Loucy (cell line): ENCODE measurements around the gene CYP4F22.
"Not testable (repeated sequence)": the region's sequence is repeated elsewhere in the genome, so short reads cannot be mapped to it uniquely, and the experiment has no call there.

Experiments
- H2AFZ ChIP-seq: fragments of 200-600 bp; sonication (generic); 2 replicates; pipeline ENCODE4 v1.6.0; 2016; ENCODE audit warnings: antibody characterized with exemption, mild to moderate bottlenecking, low read length, moderate library complexity
- H3F3A ChIP-seq: fragments of 200-600 bp; 2 replicates; pipeline ENCODE4 v1.6.0; 2016; ENCODE audit warnings: antibody characterized with exemption, low read depth, mild to moderate bottlenecking
- H3K27me3 ChIP-seq: fragments of 200-600 bp; sonication (generic); 2 replicates; pipeline ENCODE4 v1.6.1; 2014; ENCODE audit warnings: low read length, mild to moderate bottlenecking; ENCODE audit not compliant: insufficient read depth, poor library complexity, severe bottlenecking
- H3K36me3 ChIP-seq: fragments of 200-600 bp; sonication (generic); 2 replicates; pipeline ENCODE4 v1.6.1; 2016; ENCODE audit warnings: low read length; ENCODE audit not compliant: insufficient read depth
- H3K4me1 ChIP-seq: fragments of 200-600 bp; sonication (generic); 2 replicates; pipeline ENCODE4 v1.5.1; 2014; ENCODE audit warnings: low read length, mild to moderate bottlenecking; ENCODE audit not compliant: insufficient read depth, poor library complexity, severe bottlenecking
- H3K4me2 ChIP-seq: fragments of 200-600 bp; sonication (generic); 2 replicates; pipeline ENCODE4 v1.6.0; 2014; ENCODE audit warnings: antibody characterized with exemption, low read length, low read depth, mild to moderate bottlenecking; ENCODE audit not compliant: poor library complexity, severe bottlenecking
- H3K4me3 ChIP-seq: fragments of 200-600 bp; sonication (generic); 2 replicates; pipeline ENCODE4 v1.5.1; 2014; ENCODE audit warnings: low read length, mild to moderate bottlenecking, mixed read lengths; ENCODE audit not compliant: poor library complexity, severe bottlenecking
- H3K79me2 ChIP-seq: fragments of 200-600 bp; sonication (generic); 2 replicates; pipeline ENCODE4 v1.6.1; 2014; ENCODE audit warnings: low read length; ENCODE audit not compliant: insufficient read depth
- H3K9ac ChIP-seq: fragments of 200-600 bp; sonication (generic); 2 replicates; pipeline ENCODE4 v1.6.0; 2014; ENCODE audit warnings: mild to moderate bottlenecking, low read depth, low read length, moderate library complexity; ENCODE audit not compliant: poor library complexity, severe bottlenecking
- H3K9me2 ChIP-seq: fragments of 200-600 bp; sonication (generic); replicated peaks from 2 replicates; pipeline ENCODE4 v1.6.1; 2016; ENCODE audit warnings: low read depth, low read length, mixed read lengths
- H3K9me3 ChIP-seq: fragments of 200-600 bp; sonication (generic); 2 replicates; pipeline ENCODE4 v1.6.1; 2014; ENCODE audit warnings: mild to moderate bottlenecking, antibody characterized with exemption, low read length, low read depth; ENCODE audit not compliant: insufficient read depth
- H4K20me1 ChIP-seq: fragments of 200-600 bp; sonication (generic); 2 replicates; pipeline ENCODE4 v1.6.0; 2014; ENCODE audit warnings: antibody characterized with exemption, low read length, mild to moderate bottlenecking; ENCODE audit not compliant: insufficient read depth, poor library complexity, severe bottlenecking
- CTCF ChIP-seq: fragments of 200-600 bp; sonication (generic); conservative IDR thresholded peaks from 2 replicates; pipeline ENCODE4 v1.5.1; 2014; ENCODE audit warnings: mild to moderate bottlenecking, antibody characterized with exemption, low read length
- EZH2phosphoT487 ChIP-seq: fragments of 200-600 bp; IDR thresholded peaks from 2 replicates; pipeline ENCODE4 v1.6.1; 2018; ENCODE audit warnings: antibody characterized with exemption, mild to moderate bottlenecking, moderate library complexity, borderline replicate concordance

CYP4F22 gene

DNA sequence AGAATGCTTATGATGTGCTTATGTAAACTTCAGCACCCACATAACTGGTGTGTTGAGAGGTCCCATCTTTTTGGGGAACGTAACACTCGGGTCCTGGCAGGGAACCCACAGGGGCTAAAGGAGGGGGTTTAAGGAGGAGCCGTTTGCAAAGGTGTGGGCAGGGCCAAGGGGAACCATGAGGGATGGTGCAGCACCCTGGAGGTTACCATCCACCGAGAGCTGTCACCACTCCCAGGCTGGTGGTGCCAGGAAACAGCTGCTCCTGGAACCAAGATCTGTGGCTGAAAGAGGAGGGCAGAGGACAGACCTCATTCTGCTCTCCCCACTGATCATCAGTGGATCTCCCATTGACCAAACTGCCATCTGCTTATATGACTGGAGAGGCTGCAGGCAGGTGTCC, 83.5 kb downstream of the CYP4F22 start:
- H3F3A ChIP-seq = no peaks in the 10 kb centered on the region
- no peaks in the 10 kb centered on the region for H3K27me3 ChIP-seq
- TF ChIP-seq EZH2phosphoT487 (no peak), CTCF (no peak)
- no peaks in the 10 kb centered on the region for H3K9me2 ChIP-seq
- no peak overlapping the region for H3K4me3 ChIP-seq
- no peaks in the 10 kb centered on the region for H3K9me3 ChIP-seq
- H3K4me2 ChIP-seq = no peak overlapping the region
- H4K20me1 ChIP-seq = no peaks in the 10 kb centered on the region
- no peak overlapping the region for H2AFZ ChIP-seq
- H3K79me2 ChIP-seq = no peaks in the 10 kb centered on the region
- H3K9ac ChIP-seq = no peak overlapping the region
- H3K4me1 ChIP-seq = no peaks in the 10 kb centered on the region
- H3K36me3 ChIP-seq = no peaks in the 10 kb centered on the region

DNA sequence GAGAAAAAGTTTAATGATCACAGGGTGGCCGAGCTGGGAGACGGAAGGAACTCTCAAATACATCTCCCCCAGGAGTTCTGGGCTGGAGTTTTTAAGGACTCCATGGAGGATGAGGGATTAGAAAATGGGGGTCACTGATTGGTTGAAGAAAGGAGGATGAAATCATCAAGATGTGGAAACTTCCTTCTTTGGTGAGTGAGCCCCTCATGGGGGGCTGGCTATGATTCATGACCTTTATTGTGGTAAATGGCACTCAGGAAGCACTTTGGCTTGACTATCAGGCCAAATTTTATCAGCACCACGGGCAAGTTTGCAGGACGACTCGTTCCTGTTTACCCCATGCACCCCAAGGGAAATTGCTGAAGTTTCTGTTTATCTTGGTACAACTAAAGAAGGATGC, 84.2 kb downstream of the CYP4F22 start:
- not testable (repeated sequence) for H3K36me3 ChIP-seq, H3K4me1 ChIP-seq, H3K4me2 ChIP-seq, H4K20me1 ChIP-seq, H3K27me3 ChIP-seq, H2AFZ ChIP-seq, H3K9ac ChIP-seq, H3K79me2 ChIP-seq, H3F3A ChIP-seq, H3K9me2 ChIP-seq, H3K4me3 ChIP-seq, H3K9me3 ChIP-seq

DNA sequence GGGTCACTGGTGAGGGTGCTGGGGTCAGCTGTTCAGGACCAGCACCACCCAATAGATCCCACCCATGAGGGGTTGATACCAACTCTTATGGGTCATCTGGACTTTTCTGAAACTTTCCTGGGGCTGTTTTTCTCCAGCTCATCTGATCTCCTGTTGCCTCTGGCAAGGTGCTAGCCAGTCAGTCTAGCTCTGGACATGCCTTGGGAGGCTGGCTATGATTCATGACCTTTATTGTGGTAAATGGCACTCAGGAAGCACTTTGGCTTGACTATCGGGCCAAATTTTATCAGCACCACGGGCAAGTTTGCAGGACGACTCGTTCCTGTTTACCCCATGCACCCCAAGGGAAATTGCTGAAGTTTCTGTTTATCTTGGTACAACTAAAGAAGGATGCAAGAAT, 85.4 kb downstream of the CYP4F22 start:
- not testable (repeated sequence) for H3K9me2 ChIP-seq, H3K4me3 ChIP-seq, H3K9me3 ChIP-seq, H3F3A ChIP-seq, H2AFZ ChIP-seq, H4K20me1 ChIP-seq, H3K4me1 ChIP-seq, H3K27me3 ChIP-seq, H3K79me2 ChIP-seq, H3K4me2 ChIP-seq, H3K36me3 ChIP-seq, H3K9ac ChIP-seq

- H3K4me3 ChIP-seq = no peak overlapping the region
- H3K9me3 ChIP-seq = no peaks in the 10 kb centered on the region
- H3K9me2 ChIP-seq = no peaks in the 10 kb centered on the region
- H3K27me3 ChIP-seq = no peaks in the 10 kb centered on the region
- no peak overlapping the region for H2AFZ ChIP-seq
- H3K36me3 ChIP-seq = no peaks in the 10 kb centered on the region
- no peaks in the 10 kb centered on the region for H3K4me1 ChIP-seq
- no peaks in the 10 kb centered on the region for H4K20me1 ChIP-seq
- H3K9ac ChIP-seq = no peak overlapping the region
- H3F3A ChIP-seq = no peaks in the 10 kb centered on the region
- no peak overlapping the region for H3K4me2 ChIP-seq
- no peaks in the 10 kb centered on the region for H3K79me2 ChIP-seq
- no peak for TF ChIP-seq CTCF
- TF ChIP-seq EZH2phosphoT487 = no peak
Measured at GRCh38 chr19:15595069-15595468, 86.7 kb downstream of the CYP4F22 start.
